NCI-H748 treated with DMSO at 0.1 percent for 48 hours (cell line): Measurements from ENCODE around the gene ZNF18.
"Not testable (repeated sequence)": the region's sequence is repeated elsewhere in the genome, so short reads cannot be mapped to it uniquely, and the experiment has no call there.

Experiments used
- DNase-seq: peaks from one replicate; lab custom pipeline; 2025; lab: John Stamatoyannopoulos, UW

Gene ZNF18

GRCh38 chr17:11986179-11986941 lies 10.9 kb downstream of the ZNF18 start:
- DNase-seq, result no peak

DNA sequence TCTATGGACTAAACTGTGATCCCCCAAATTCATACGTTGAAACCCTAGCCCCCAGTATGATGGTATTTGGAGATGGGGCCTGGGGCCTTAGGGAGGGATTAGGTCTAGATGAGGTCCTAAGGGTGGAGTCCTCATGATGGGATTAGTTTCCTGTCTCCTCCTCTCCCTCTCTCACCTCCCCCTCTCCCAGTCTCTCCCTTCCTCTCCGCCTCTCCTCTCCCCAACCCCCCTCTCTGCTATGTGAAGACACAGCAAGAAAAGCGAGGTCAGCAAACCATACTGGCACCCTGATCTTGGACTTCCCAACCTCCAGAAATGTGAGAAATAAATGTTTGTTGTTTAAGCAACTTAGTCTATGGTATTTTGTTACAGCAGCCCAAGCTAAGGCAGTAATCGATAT lies 15.4 kb downstream of the ZNF18 start:
- DNase-seq, result no peak

- no peak for DNase-seq
These were observed 16.5 kb downstream of the ZNF18 start for GRCh38 chr17:11980813-11981212.

- no peak for DNase-seq
These were observed 17.5 kb downstream of the ZNF18 start for GRCh38 chr17:11979795-11980194.

GRCh38 chr17:11972741-11973140 lies 24.5 kb downstream of the ZNF18 start:
- DNase-seq, result not testable (repeated sequence)

DNA sequence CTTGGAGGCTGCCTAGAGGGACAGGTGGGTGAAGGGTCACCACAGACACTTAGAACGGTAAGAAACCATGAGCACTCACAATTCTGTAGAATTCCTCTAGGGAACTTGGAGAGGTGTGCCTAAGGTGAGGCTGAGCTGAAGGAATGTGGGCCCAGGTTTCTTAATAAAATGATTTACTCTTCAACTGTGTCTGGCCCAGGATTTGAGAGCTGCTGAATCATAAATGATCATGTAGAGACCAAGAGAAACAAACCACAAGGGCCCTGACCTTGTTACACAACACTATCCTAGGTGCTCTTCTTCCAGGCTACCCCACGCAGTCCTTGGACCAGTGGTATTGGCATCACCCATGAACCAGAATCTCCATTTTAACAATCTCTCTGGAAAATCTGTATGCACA lies 27.7 kb downstream of the ZNF18 start:
- no peak for DNase-seq

- no peak for DNase-seq
These were observed 42.3 kb downstream of the ZNF18 start for GRCh38 chr17:11954936-11955335.

DNA sequence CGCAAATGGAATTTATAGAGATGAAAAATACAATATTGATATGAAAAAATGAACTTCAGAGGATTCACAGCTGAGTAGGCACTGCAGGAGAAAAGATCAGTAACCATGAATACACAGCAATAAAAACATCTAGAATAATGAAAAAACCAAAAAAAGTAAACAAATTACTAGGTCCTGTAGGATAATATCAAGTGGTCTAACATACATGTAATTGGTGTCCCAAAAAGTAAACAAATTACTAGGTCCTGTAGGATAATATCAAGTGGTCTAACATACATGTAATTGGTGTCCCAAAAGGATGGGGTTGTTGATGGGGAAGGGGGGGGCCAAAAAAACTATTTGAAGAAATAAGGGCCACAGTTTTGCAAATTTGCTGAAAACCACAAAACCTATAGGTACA lies 43.4 kb downstream of the ZNF18 start:
- DNase-seq, result no peak

- no peak for DNase-seq
These were observed 44.7 kb downstream of the ZNF18 start for GRCh38 chr17:11952610-11953009.

DNA sequence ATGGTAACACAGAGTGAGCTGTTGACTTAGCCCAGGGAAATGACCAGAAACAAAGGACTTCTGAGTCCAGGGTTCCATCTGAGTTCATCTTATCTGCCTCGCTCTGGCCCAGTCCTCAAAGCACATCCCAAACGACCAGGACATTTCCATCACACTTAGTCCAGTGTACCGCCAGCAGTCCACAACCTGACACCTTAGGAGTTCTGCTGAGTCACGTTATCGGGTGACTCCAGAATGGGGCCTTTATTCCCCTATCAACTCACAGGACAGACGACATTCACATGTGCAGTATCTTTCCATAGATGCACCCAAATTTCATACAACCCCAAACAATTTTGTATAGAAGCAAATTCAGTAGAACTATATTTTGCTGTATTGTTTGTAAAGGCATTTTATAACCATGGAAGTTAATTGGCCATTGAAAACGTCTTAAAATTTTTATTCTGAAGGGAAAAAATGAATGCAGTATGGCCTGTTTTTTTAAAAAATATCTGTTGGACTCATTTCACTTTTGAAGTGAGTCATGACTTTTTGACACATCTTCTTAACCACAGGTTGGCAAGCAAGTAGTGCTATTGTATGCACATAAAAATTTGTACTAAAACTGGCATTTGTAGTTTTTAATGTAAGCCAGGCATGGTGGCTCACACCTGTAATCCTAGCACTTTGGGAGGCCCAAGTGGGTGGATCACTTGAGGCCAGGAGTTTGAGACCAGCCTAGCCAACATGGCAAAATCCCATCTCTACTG lies 46.3 kb downstream of the ZNF18 start:
- DNase-seq, result no peak

- DNase-seq, result not testable (repeated sequence)
These were observed 47.7 kb downstream of the ZNF18 start for GRCh38 chr17:11949571-11949970.

GRCh38 chr17:11948789-11949188 lies 48.5 kb downstream of the ZNF18 start:
- no peak for DNase-seq

- no peak for DNase-seq
These were observed 52.7 kb downstream of the ZNF18 start for GRCh38 chr17:11944587-11944986.

DNA sequence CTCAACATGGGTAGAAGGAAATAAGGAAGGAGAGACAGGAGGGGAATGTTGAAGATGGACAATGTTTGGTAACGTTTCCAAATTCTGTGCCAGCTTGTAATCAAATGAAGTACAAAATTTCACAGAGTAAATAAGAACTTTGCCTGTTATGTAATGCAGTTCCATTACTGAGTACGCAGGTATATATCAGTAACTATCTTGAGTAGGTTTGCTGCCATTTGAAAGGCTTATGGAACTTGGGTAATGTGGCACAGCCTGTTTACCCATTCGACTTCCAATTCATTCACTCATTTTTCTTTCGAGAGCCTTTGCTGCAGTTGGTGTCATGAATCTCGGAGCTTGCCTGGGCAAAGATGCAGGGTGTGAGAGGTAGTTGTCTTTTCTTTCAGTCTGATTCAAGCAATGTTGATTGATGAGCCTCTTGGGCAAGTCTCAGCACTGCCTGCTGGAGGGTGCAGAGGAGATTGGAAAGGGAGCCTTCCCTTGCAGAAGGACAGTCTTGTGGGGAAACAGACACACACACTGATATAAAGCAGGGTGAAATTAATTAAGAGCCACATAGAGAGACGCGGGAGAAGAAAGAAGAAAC lies 53.4 kb downstream of the ZNF18 start:
- DNase-seq, result no peak

GRCh38 chr17:11943086-11943485 lies 54.2 kb downstream of the ZNF18 start:
- not testable (repeated sequence) for DNase-seq

DNA sequence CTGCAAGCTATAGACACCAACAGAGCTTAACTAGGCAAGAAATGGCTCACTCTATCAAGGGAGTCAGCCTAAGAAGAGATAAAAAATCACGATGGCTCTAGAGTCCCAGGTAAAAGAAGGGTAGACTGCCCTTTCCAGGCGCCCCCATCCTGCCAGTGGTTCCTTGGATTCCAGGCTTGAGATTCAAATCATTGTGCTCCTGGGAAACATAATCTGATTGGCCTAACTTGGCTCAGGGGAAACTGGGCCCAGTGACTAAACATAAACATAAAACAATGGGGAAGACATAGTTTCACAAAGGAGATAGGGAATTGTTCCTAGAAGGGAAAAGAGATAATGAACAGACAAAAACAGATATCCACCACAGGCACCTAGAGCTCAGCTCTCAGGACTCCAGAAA lies 56.4 kb downstream of the ZNF18 start:
- DNase-seq, result no peak

DNA sequence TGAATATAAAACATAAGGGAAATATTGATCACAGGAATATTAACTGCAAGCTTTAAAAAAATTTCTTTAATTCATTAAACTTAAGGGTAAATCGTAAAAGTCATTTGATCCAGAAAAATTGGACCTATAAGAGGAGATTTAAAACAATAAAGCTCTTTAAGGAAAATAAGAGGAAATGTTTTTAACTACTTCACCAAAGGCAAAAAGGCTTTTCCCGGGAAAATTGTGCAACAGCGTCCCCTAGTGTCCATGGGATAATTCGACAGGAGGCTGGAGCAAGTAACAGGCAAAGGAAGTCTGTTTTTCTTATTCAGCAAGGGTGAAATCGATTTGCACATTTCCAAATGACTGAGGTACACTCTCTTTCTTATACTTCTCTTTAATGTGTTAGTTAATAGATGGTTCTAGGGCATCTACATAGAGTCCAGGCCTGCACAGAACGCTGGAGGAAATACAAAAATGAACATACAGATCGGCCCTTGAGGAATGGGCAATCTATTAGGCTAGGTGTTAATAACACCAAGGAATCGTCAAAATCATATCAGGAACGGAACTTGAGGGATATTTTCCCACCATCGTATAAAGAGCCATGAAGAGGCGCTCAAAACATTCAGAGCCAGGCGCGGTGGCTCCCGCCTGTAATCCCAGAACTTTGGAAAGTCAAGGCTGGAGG lies 61.4 kb downstream of the ZNF18 start:
- DNase-seq, result peak; percentile 31

- no peak for DNase-seq
These were observed 64.9 kb downstream of the ZNF18 start for GRCh38 chr17:11932337-11932898.

- no peak for DNase-seq
These were observed 68.8 kb downstream of the ZNF18 start for GRCh38 chr17:11928436-11928835.
